ENCODE data around the gene SART1.

The SART1 gene

DNA sequence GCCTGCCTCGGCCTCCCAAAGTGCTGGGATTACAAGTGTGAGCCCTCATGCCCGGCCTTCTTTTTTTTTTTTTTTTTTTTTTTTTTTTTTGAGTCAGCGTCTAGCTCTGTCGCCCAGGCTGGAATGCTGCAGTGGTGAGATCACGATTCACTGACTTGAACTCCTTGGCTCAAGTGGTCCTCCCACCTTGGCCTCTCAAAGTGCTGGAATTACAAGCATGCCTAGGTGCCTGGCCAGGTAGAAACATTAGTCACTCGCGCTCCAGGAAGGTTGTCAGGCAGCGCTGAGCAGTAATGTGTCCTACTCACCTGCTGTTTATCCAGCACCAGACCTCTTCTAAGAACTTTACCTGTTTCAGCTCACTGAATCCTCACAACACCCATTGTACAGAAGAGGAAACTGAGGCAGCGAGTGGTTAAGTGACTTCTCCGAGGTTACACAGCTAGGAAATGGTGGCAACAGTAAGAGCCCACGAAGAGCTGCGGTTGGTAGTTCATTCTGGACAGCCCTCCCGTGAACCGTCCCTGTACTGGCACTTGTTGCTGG is 49.8 kb downstream of the SART1 start:
- DNase-seq (ENCODE audit: low read depth, low spot score) = peak; percentile 15
- no peak overlapping the region for H3K9ac ChIP-seq (ENCODE audit: insufficient read length, low read depth)
- TF ChIP-seq ZNF274 (IDR thresholded peaks at IDR 0.05; ENCODE audit: low read depth, low read length) (no peak), SUZ12 (IDR thresholded peaks at IDR 0.05; ENCODE audit: extremely low read depth, insufficient read depth, insufficient read length) (no peak), YY1 (IDR thresholded peaks at IDR 0.05; ENCODE audit: insufficient read depth, insufficient read length) (no peak)
- H3K27me3 ChIP-seq (ENCODE audit: insufficient read depth, insufficient read length) = no peaks in the 10 kb centered on the region
- H3K9me3 ChIP-seq (ENCODE audit: insufficient read depth, low read length) = no peaks in the 10 kb centered on the region
- H3K4me3 ChIP-seq (ENCODE audit: insufficient read length, low read depth) = no peak overlapping the region
- peaks cover 2% of the 10 kb centered on the region for H3K36me3 ChIP-seq (ENCODE audit: insufficient read depth, insufficient read length, low read length)
- peaks cover 13% of the 10 kb centered on the region for H3K4me1 ChIP-seq (ENCODE audit: insufficient read depth, insufficient read length)

DNA sequence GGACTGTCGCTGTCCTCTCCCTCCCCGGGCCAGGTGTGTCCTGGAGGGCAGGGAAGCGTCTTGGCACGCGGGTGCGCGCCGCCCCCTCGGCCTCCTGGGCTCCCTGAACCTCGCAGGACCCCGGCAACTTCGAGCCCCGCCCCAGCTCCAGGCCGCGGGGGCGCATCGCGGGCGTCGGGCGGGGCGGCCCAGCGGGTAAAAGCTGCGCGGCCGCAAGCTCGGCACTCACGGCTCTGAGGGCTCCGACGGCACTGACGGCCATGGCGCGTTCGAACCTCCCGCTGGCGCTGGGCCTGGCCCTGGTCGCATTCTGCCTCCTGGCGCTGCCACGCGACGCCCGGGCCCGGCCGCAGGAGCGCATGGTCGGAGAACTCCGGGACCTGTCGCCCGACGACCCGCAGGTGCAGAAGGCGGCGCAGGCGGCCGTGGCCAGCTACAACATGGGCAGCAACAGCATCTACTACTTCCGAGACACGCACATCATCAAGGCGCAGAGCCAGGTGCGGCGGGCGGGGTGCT is 50.3 kb downstream of the SART1 start, which contains the start of gene CST6:
CST6 (plus strand) TSS at position 224 of the 519 bp plus-strand sequence; CDS start at position 261, 37 bp downstream.
- Histone ChIP-seq H3K9ac (ENCODE audit: insufficient read length, low read depth) (no peak within 1 kb of the TSS), H3K4me1 (ENCODE audit: insufficient read depth, insufficient read length) (peaks cover 11% of the 10 kb centered on the region), H3K4me3 (ENCODE audit: insufficient read length, low read depth) (no peak within 1 kb of the TSS), H3K9me3 (ENCODE audit: insufficient read depth, low read length) (no peaks in the 10 kb centered on the region), H3K36me3 (ENCODE audit: insufficient read depth, insufficient read length, low read length) (no peaks in the 10 kb centered on the region), H3K27me3 (ENCODE audit: insufficient read depth, insufficient read length) (no peaks in the 10 kb centered on the region)
- no peak for DNase-seq (ENCODE audit: low read depth, low spot score)
- no peak for TF ChIP-seq ZNF274 (IDR thresholded peaks at IDR 0.05; ENCODE audit: low read depth, low read length)
- no peak for TF ChIP-seq SUZ12 (IDR thresholded peaks at IDR 0.05; ENCODE audit: extremely low read depth, insufficient read depth, insufficient read length)
- no peak for TF ChIP-seq YY1 (IDR thresholded peaks at IDR 0.05; ENCODE audit: insufficient read depth, insufficient read length)

GRCh38 chr11:66012371-66012945 is 50.9 kb downstream of the SART1 start:
- Histone ChIP-seq H3K4me3 (ENCODE audit: insufficient read length, low read depth) (no peak overlapping the region), H3K9me3 (ENCODE audit: insufficient read depth, low read length) (no peaks in the 10 kb centered on the region), H3K4me1 (ENCODE audit: insufficient read depth, insufficient read length) (peaks cover 10% of the 10 kb centered on the region), H3K36me3 (ENCODE audit: insufficient read depth, insufficient read length, low read length) (no peaks in the 10 kb centered on the region), H3K9ac (ENCODE audit: insufficient read length, low read depth) (no peak overlapping the region), H3K27me3 (ENCODE audit: insufficient read depth, insufficient read length) (no peaks in the 10 kb centered on the region)
- DNase-seq (ENCODE audit: low read depth, low spot score) = no peak
- TF ChIP-seq YY1 (IDR thresholded peaks at IDR 0.05; ENCODE audit: insufficient read depth, insufficient read length) (no peak), ZNF274 (IDR thresholded peaks at IDR 0.05; ENCODE audit: low read depth, low read length) (no peak), SUZ12 (IDR thresholded peaks at IDR 0.05; ENCODE audit: extremely low read depth, insufficient read depth, insufficient read length) (no peak)

DNA sequence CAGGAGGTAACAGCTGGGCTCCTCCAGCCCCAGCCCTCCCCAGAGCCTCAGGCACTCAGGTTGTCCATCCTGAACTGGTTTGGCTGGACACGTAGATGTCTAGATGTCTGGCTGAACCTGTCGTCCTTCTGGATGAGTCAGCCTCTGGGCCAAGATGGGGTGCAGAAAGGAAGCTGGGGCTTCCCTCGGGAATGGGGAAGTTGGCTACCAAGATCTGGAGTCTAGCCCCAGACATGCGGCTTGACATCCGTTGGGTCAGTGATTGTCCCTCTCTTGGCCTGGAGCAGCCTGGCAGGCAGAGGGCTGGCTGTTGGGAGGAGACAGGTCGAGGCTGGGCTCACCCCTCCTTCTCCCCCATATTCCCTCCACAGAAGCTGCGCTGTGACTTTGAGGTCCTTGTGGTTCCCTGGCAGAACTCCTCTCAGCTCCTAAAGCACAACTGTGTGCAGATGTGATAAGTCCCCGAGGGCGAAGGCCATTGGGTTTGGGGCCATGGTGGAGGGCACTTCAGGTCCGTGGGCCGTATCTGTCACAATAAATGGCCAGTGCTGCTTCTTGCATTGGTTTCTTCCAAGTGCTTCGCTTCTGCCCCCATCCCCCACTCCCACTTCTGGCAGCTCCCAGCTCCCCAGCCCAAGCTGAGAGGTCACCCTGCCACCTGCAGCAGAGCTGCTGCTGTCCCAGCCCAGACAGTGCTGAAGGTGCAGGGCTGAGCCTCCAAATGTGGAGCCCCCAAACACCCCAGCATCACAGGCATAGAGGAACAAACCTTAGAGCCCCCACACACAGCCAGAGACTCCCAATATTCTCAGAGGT is 51.6 kb downstream of the SART1 start:
- no peak for DNase-seq (ENCODE audit: low read depth, low spot score)
- no peak overlapping the region for H3K9ac ChIP-seq (ENCODE audit: insufficient read length, low read depth)
- TF ChIP-seq YY1 (IDR thresholded peaks at IDR 0.05; ENCODE audit: insufficient read depth, insufficient read length) (no peak), ZNF274 (IDR thresholded peaks at IDR 0.05; ENCODE audit: low read depth, low read length) (no peak), SUZ12 (IDR thresholded peaks at IDR 0.05; ENCODE audit: extremely low read depth, insufficient read depth, insufficient read length) (no peak)
- H3K36me3 ChIP-seq (ENCODE audit: insufficient read depth, insufficient read length, low read length) = no peaks in the 10 kb centered on the region
- no peak overlapping the region for H3K4me3 ChIP-seq (ENCODE audit: insufficient read length, low read depth)
- peaks cover 7% of the 10 kb centered on the region for H3K4me1 ChIP-seq (ENCODE audit: insufficient read depth, insufficient read length)
- H3K27me3 ChIP-seq (ENCODE audit: insufficient read depth, insufficient read length) = no peaks in the 10 kb centered on the region
- no peaks in the 10 kb centered on the region for H3K9me3 ChIP-seq (ENCODE audit: insufficient read depth, low read length)

GRCh38 chr11:66013762-66014100 is 52.2 kb downstream of the SART1 start:
- H3K9me3 ChIP-seq (ENCODE audit: insufficient read depth, low read length) = no peaks in the 10 kb centered on the region

GRCh38 chr11:66014804-66015453 is 53.4 kb downstream of the SART1 start:
- Histone ChIP-seq H3K9me3 (ENCODE audit: insufficient read depth, low read length) (no peaks in the 10 kb centered on the region), H3K36me3 (ENCODE audit: insufficient read depth, insufficient read length, low read length) (no peaks in the 10 kb centered on the region), H3K4me3 (ENCODE audit: insufficient read length, low read depth) (no peak overlapping the region), H3K9ac (ENCODE audit: insufficient read length, low read depth) (no peak overlapping the region), H3K27me3 (ENCODE audit: insufficient read depth, insufficient read length) (no peaks in the 10 kb centered on the region), H3K4me1 (ENCODE audit: insufficient read depth, insufficient read length) (peaks cover 7% of the 10 kb centered on the region)
- DNase-seq (ENCODE audit: low read depth, low spot score) = no peak
- no peak for TF ChIP-seq ZNF274 (IDR thresholded peaks at IDR 0.05; ENCODE audit: low read depth, low read length)
- no peak for TF ChIP-seq YY1 (IDR thresholded peaks at IDR 0.05; ENCODE audit: insufficient read depth, insufficient read length)
- no peak for TF ChIP-seq SUZ12 (IDR thresholded peaks at IDR 0.05; ENCODE audit: extremely low read depth, insufficient read depth, insufficient read length)

More at GRCh38 chr11:66013762-66014100, 52.2 kb downstream of the SART1 start:
- Histone ChIP-seq H3K36me3 (ENCODE audit: insufficient read depth, insufficient read length, low read length) (no peaks in the 10 kb centered on the region), H3K4me3 (ENCODE audit: insufficient read length, low read depth) (no peak overlapping the region), H3K4me1 (ENCODE audit: insufficient read depth, insufficient read length) (peaks cover 7% of the 10 kb centered on the region), H3K9ac (ENCODE audit: insufficient read length, low read depth) (no peak overlapping the region), H3K27me3 (ENCODE audit: insufficient read depth, insufficient read length) (no peaks in the 10 kb centered on the region)
- TF ChIP-seq YY1 (IDR thresholded peaks at IDR 0.05; ENCODE audit: insufficient read depth, insufficient read length) = no peak
- TF ChIP-seq ZNF274 (IDR thresholded peaks at IDR 0.05; ENCODE audit: low read depth, low read length) = no peak
- no peak for TF ChIP-seq SUZ12 (IDR thresholded peaks at IDR 0.05; ENCODE audit: extremely low read depth, insufficient read depth, insufficient read length)
- no peak for DNase-seq (ENCODE audit: low read depth, low spot score)

Measured in NT2/D1 (cell line).